ENCODE results near the gene IFNG-AS1. TPM values are rescaled to one million over a fixed set of nuclear protein-coding genes. Genes with fewer than 3 reads are reported as not detected.

The IFNG-AS1 gene
- total RNA-seq, result 1 to 10 TPM in 1 of 2 experiments, under 1 TPM in 1; 0.95 to 1.6 TPM
- polyA plus RNA-seq, result 35.4 TPM

DNA sequence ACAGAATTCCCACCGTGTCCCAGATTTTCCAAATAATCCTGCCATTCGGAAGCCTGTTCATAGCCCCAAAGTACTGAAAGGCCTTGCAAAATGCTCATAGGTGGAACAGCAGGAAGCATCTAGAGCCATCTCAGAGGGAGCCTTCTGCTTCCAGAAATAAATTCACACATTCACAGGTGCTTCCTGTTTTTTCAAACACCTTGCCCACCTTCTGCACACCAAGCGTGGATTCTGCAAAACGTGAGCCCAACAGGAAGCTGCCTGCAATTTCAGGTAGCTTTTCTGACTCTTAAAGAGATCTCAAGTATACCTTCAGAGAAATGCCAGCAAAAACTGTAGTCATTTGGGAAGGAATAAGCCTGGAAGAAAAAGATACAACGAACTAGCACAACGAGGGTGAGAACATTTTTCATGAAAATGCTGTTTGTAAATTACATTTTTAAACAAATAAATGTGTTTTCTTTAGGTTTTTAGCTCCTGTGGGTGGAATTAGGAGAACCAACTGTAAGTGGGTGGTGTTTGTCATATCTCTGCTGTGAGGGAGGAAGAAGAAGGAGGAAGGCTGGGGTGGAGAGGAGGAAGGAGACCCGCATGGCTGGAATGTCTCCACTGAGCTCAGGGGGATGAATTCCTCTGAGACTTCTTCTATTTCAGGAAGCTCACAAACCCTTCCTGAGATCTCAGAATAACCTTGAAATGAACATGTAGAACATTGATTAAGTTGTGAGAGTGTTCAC is at the start of gene IFNG-AS1:
Gene IFNG-AS1 (plus strand): TSS at position 264 of the 737 bp plus-strand sequence.
- POLR2A ChIA-PET, result interaction anchor here (0.8 to 1.1 kb wide), 2 partner anchors 9 to 818 kb away, joined by 4 read pairs; partner anchors contain the start of gene MDM2
- peak within 1 kb of the TSS; percentile 80 to 92 (median 91) for H3K27ac Mint-ChIP-seq

GRCh38 chr12:67939611-67940010 is 49.6 kb upstream of the IFNG-AS1 start:
- Histone ChIP-seq H3K4me3 (ENCODE audit: low read length) (no peak overlapping the region), H3K27ac (ENCODE audit: low read depth, low read length) (no peak overlapping the region), H3K4me1 (ENCODE audit: insufficient read depth, low read length) (no peaks in the 10 kb centered on the region), H3K9me3 (ENCODE audit: low read length) (no peaks in the 10 kb centered on the region), H3K36me3 (ENCODE audit: insufficient read depth, low read length) (no peaks in the 10 kb centered on the region), H3K27me3 (ENCODE audit: insufficient read depth, low read length, poor library complexity, severe bottlenecking) (no peaks in the 10 kb centered on the region)
- Mint-ChIP-seq H3K4me3 (no peak overlapping the region), H3K27me3 (peaks cover 0 to 2% of the 10 kb centered on the region in 2 donors), H3K27ac (peak overlapping the region in 1 of 8 donors; percentile 30), H3K9me3 (no peaks in the 10 kb centered on the region), H3K36me3 (peaks cover 0 to 5% (median 0%) of the 10 kb centered on the region in 3 donors), H3K4me1 (peaks cover 4 to 9% (median 8%) of the 10 kb centered on the region in 3 donors)
- ChIA-PET CTCF (interaction anchor here (7.8 kb wide), 1 partner anchor 584 kb away, joined by 142 read pairs; no protein-coding TSS in a partner anchor), POLR2A (no interaction called here)
- DNase-seq, result no peak

More for the DNA sequence above, at the start of gene IFNG-AS1:
- no peaks in the 10 kb centered on the region for H3K36me3 ChIP-seq (ENCODE audit: insufficient read depth, low read length)
- CTCF ChIA-PET, result interaction anchor here (0.7 to 1.8 kb wide), 4 partner anchors 12 to 633 kb away, joined by 3 to 6 read pairs (median 3); no protein-coding TSS in a partner anchor
- Mint-ChIP-seq H3K9me3 (peaks cover 0 to 5% (median 0%) of the 10 kb centered on the region in 5 donors), H3K4me3 (peak within 1 kb of the TSS; percentile 87 to 91 (median 90)), H3K27me3 (no peaks in the 10 kb centered on the region), H3K4me1 (peaks cover 61 to 71% (median 69%) of the 10 kb centered on the region in 3 donors), H3K36me3 (peaks cover 3 to 11% (median 3%) of the 10 kb centered on the region in 3 donors)
- H3K4me1 ChIP-seq (ENCODE audit: insufficient read depth, low read length), result peaks cover 34% of the 10 kb centered on the region
- no peaks in the 10 kb centered on the region for H3K27me3 ChIP-seq (ENCODE audit: insufficient read depth, low read length, poor library complexity, severe bottlenecking)
- peak within 1 kb of the TSS; percentile 38 for H3K4me3 ChIP-seq (ENCODE audit: low read length)
- peak in 4 of 5 donors; percentile 4 to 60 (median 34) for DNase-seq
- peak within 1 kb of the TSS; percentile 38 for H3K27ac ChIP-seq (ENCODE audit: low read depth, low read length)
- H3K9me3 ChIP-seq (ENCODE audit: low read length), result no peaks in the 10 kb centered on the region

GRCh38 chr12:67940780-67941243 is 48.4 kb upstream of the IFNG-AS1 start:
- DNase-seq, result no peak
- H3K4me1 Mint-ChIP-seq, result peaks cover 4 to 9% (median 8%) of the 10 kb centered on the region in 3 donors
- Histone ChIP-seq H3K4me3 (ENCODE audit: low read length) (no peak overlapping the region), H3K27me3 (ENCODE audit: insufficient read depth, low read length, poor library complexity, severe bottlenecking) (no peaks in the 10 kb centered on the region), H3K36me3 (ENCODE audit: insufficient read depth, low read length) (no peaks in the 10 kb centered on the region), H3K27ac (ENCODE audit: low read depth, low read length) (no peak overlapping the region), H3K4me1 (ENCODE audit: insufficient read depth, low read length) (no peaks in the 10 kb centered on the region), H3K9me3 (ENCODE audit: low read length) (no peaks in the 10 kb centered on the region)
- H3K36me3 Mint-ChIP-seq, result peaks cover 0 to 3% (median 0%) of the 10 kb centered on the region in 3 donors
- peaks cover 0 to 2% of the 10 kb centered on the region in 2 donors for H3K27me3 Mint-ChIP-seq
- CTCF ChIA-PET, result interaction anchor here (2.1 to 7.8 kb wide), 2 partner anchors 292 to 585 kb away, joined by 5 to 142 read pairs; partner anchors contain the start of gene DYRK2
- POLR2A ChIA-PET, result no interaction called here
- H3K27ac Mint-ChIP-seq, result no peak overlapping the region
- no peaks in the 10 kb centered on the region for H3K9me3 Mint-ChIP-seq
- H3K4me3 Mint-ChIP-seq, result no peak overlapping the region

DNA sequence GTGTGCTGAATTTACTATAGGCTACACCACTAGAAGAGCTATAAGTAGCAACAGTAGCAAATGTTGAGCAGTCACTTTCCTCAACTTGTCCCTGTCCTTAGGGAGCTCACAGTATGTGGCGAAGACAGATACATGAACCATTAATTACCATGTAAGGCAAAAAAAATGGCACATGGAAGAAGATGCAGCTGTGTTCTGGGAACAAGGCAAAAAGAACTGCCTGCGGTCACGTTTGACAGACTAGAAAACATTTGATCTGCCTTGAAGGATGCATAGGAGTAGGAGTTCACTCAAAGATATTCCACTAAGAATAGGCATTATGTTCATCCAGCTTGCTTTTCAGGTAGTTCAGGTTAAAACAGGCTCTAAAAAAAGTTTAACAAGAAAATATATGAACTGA is 46.5 kb upstream of the IFNG-AS1 start:
- Histone ChIP-seq H3K36me3 (ENCODE audit: insufficient read depth, low read length) (no peaks in the 10 kb centered on the region), H3K9me3 (ENCODE audit: low read length) (no peaks in the 10 kb centered on the region), H3K27me3 (ENCODE audit: insufficient read depth, low read length, poor library complexity, severe bottlenecking) (no peaks in the 10 kb centered on the region), H3K4me1 (ENCODE audit: insufficient read depth, low read length) (no peaks in the 10 kb centered on the region), H3K27ac (ENCODE audit: low read depth, low read length) (no peak overlapping the region), H3K4me3 (ENCODE audit: low read length) (no peak overlapping the region)
- Mint-ChIP-seq H3K27me3 (peaks cover 0 to 2% of the 10 kb centered on the region in 2 donors), H3K4me3 (no peak overlapping the region), H3K27ac (peak overlapping the region in 1 of 8 donors; percentile 54), H3K36me3 (peaks cover 0 to 3% (median 0%) of the 10 kb centered on the region in 3 donors), H3K9me3 (no peaks in the 10 kb centered on the region), H3K4me1 (peaks cover 4 to 9% (median 8%) of the 10 kb centered on the region in 3 donors)
- CTCF ChIA-PET, result interaction anchor here (0.5 to 7.8 kb wide), 23 partner anchors 7 to 674 kb away, joined by 3 to 142 read pairs (median 3); partner anchors contain the start of genes CAND1 and DYRK2
- no peak for DNase-seq
- POLR2A ChIA-PET, result interaction anchor here (1.0 to 1.6 kb wide), 2 partner anchors 294 to 587 kb away, joined by 4 to 33 read pairs; partner anchors contain the start of gene DYRK2

DNA sequence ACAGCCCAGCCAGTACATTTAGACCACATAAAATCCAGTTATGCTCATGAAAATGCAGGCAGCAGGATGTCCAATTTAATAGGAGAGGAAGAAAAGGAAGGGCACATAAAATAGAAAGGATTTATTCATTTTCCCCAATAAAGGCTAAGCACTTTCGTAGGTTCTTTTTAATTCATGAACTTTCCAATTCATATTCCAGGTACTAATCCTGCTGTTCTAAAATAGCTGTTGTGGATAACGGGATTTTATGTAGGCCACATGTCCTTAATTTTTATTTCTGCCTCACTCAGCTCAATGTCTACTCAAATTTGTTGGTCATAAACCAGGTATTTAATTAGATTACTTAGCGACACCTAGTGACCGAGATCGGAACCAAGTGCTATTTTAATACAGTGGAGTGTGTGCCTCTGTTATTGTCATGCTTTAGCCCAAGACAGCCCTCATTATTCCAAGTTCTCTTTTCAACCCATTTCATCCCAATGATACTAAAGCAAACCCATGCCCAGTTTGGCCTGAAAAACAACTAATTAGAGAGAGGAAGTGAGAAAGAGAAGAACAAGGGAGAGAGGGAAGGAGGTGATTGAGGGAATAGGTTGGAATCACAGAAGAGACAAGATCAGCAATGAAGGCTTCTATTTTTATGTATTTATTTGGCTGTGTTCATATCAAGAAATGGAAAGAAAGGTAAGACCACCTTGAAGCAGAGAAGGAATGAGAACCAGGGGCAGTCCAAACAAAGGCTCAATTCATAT is 45.9 kb upstream of the IFNG-AS1 start:
- Mint-ChIP-seq H3K36me3 (peaks cover 0 to 3% (median 0%) of the 10 kb centered on the region in 3 donors), H3K27me3 (peaks cover 0 to 2% of the 10 kb centered on the region in 2 donors), H3K9me3 (no peaks in the 10 kb centered on the region), H3K4me1 (peaks cover 4 to 9% (median 8%) of the 10 kb centered on the region in 3 donors), H3K27ac (peak overlapping the region in 1 of 8 donors; percentile 54), H3K4me3 (no peak overlapping the region)
- Histone ChIP-seq H3K27me3 (ENCODE audit: insufficient read depth, low read length, poor library complexity, severe bottlenecking) (no peaks in the 10 kb centered on the region), H3K4me3 (ENCODE audit: low read length) (no peak overlapping the region), H3K4me1 (ENCODE audit: insufficient read depth, low read length) (no peaks in the 10 kb centered on the region), H3K9me3 (ENCODE audit: low read length) (no peaks in the 10 kb centered on the region), H3K27ac (ENCODE audit: low read depth, low read length) (no peak overlapping the region), H3K36me3 (ENCODE audit: insufficient read depth, low read length) (no peaks in the 10 kb centered on the region)
- peak; percentile 23 to 67 (median 48) for DNase-seq
- CTCF ChIA-PET, result interaction anchor here (0.5 to 7.8 kb wide), 22 partner anchors 8 to 675 kb away, joined by 3 to 142 read pairs (median 3); partner anchors contain the start of gene CAND1
- POLR2A ChIA-PET, result interaction anchor here (1.0 to 1.6 kb wide), 2 partner anchors 295 to 587 kb away, joined by 4 to 33 read pairs; partner anchors contain the start of gene DYRK2

DNA sequence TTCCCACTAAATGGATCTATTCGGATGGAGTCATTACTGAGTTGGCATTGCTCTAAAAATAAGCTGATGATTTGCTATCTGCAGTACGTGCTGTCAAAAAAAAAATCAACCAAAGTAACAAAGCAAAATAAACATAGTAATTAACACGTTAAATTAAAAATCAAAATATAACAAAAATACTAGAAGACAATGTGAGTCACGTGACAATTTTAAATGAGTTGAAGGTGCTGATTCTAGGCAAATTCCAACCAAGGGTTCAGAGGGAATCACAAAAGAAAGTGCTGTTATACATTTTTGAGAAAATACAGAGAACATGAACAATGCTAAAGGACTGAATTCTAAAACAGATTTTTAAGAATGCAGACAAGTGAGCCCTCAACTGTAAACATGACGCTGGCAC is 45.2 kb upstream of the IFNG-AS1 start:
- H3K9me3 ChIP-seq (ENCODE audit: low read length), result no peaks in the 10 kb centered on the region
- Mint-ChIP-seq H3K9me3 (no peaks in the 10 kb centered on the region), H3K4me1 (peaks cover 4 to 9% (median 8%) of the 10 kb centered on the region in 3 donors), H3K36me3 (peaks cover 0 to 3% (median 0%) of the 10 kb centered on the region in 3 donors), H3K27me3 (peaks cover 0 to 2% of the 10 kb centered on the region in 2 donors), H3K27ac (no peak overlapping the region), H3K4me3 (no peak overlapping the region)
- POLR2A ChIA-PET, result no interaction called here
- H3K27me3 ChIP-seq (ENCODE audit: insufficient read depth, low read length, poor library complexity, severe bottlenecking), result no peaks in the 10 kb centered on the region
- no peak overlapping the region for H3K4me3 ChIP-seq (ENCODE audit: low read length)
- H3K4me1 ChIP-seq (ENCODE audit: insufficient read depth, low read length), result no peaks in the 10 kb centered on the region
- no peaks in the 10 kb centered on the region for H3K36me3 ChIP-seq (ENCODE audit: insufficient read depth, low read length)
- CTCF ChIA-PET, result interaction anchor here (1.6 to 7.8 kb wide), 2 partner anchors 71 to 588 kb away, joined by 3 to 142 read pairs; no protein-coding TSS in a partner anchor
- DNase-seq, result no peak
- H3K27ac ChIP-seq (ENCODE audit: low read depth, low read length), result no peak overlapping the region

GRCh38 chr12:67952787-67953186 is 36.5 kb upstream of the IFNG-AS1 start:
- DNase-seq, result no peak
- no peaks in the 10 kb centered on the region for H3K9me3 ChIP-seq (ENCODE audit: low read length)
- H3K27me3 Mint-ChIP-seq, result peaks cover 0 to 1% of the 10 kb centered on the region in 2 donors
- H3K36me3 Mint-ChIP-seq, result peaks cover 0 to 6% (median 0%) of the 10 kb centered on the region in 3 donors
- H3K9me3 Mint-ChIP-seq, result peaks cover 0 to 2% (median 0%) of the 10 kb centered on the region in 5 donors
- H3K4me3 Mint-ChIP-seq, result no peak overlapping the region
- H3K27ac ChIP-seq (ENCODE audit: low read depth, low read length), result no peak overlapping the region
- POLR2A ChIA-PET, result no interaction called here
- no peaks in the 10 kb centered on the region for H3K4me1 Mint-ChIP-seq
- H3K4me3 ChIP-seq (ENCODE audit: low read length), result no peak overlapping the region
- H3K4me1 ChIP-seq (ENCODE audit: insufficient read depth, low read length), result no peaks in the 10 kb centered on the region
- CTCF ChIA-PET, result no interaction called here
- no peaks in the 10 kb centered on the region for H3K36me3 ChIP-seq (ENCODE audit: insufficient read depth, low read length)
- peak overlapping the region in 1 of 8 donors; percentile 5 for H3K27ac Mint-ChIP-seq
- H3K27me3 ChIP-seq (ENCODE audit: insufficient read depth, low read length, poor library complexity, severe bottlenecking), result no peaks in the 10 kb centered on the region
